Measurements from ENCODE around the gene KRT76. TPM values are rescaled to one million over a fixed set of nuclear protein-coding genes. Genes with fewer than 3 reads are reported as not detected.

The KRT76 gene
- total RNA-seq, 1 experiment from 2014 or later: 0.21 TPM

DNA sequence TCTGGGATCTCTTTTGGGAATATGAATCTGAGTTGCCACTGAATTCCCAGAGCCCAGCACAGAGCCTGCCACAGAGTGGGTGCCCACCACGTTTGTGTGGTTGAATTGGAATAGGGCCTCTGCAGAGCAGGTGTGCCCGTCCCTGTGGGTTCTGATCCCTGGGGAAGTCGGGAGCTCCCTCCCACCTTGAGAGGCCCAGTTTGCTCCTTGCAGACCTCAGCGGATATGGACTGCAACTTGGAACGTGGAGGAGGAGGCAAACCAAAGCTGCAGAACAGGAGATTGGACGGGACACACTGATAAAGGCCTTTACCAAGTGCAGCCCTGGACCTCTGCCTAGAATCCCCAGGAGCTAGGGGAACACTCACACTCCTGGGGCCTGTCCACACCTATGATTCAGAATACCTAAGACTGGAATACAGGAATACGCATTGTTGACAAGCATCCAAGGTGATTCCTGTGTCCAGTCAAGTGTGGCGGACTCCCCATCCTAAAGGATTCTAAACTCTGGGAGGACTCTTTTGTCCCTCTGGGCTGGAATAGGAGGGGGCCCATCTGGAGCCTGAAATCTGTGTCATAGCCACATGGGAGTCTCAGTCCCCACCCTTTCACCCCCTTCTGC is 2.4 kb downstream of the KRT76 start:
- H3K4me1 ChIP-seq (replicated peaks): no peaks in the 10 kb centered on the region
- peak in 1 of 2 experiments; percentile 78 for DNase-seq (ENCODE audit: low read depth in 1 of 2, low spot score in 2 of 2)
- H3K36me3 ChIP-seq: no peaks in the 10 kb centered on the region
- peaks cover 100% of the 10 kb centered on the region for H3K27me3 ChIP-seq (replicated peaks)
- H3K4me3 ChIP-seq: no peak overlapping the region
- H3K9me3 ChIP-seq (replicated peaks): peaks cover 38% of the 10 kb centered on the region
- no peak overlapping the region for H3K27ac ChIP-seq

DNA sequence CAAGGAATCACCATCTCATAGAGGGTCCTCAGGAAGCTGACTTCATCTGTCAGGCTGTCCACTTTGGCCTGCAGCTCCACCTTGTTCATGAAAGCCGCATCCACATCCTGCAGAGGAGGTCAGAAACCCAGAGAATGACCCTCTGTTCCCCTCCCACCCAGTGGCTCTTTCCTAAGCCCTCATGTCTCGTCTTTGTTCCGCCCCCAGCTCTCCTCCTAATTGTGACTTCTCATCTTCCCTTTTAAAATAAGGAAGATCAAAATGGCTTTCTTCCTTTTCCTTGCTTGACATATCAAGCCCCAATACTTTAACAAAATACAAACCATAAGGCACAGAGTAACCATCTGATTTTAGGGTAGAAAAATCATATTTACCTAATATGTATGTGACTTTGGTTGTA is 4.4 kb downstream of the KRT76 start:
- Histone ChIP-seq H3K27ac (no peak overlapping the region), H3K36me3 (no peaks in the 10 kb centered on the region), H3K9me3 (replicated peaks) (peaks cover 32% of the 10 kb centered on the region), H3K4me1 (replicated peaks) (no peaks in the 10 kb centered on the region), H3K27me3 (replicated peaks) (peaks cover 100% of the 10 kb centered on the region), H3K4me3 (no peak overlapping the region)
- DNase-seq (ENCODE audit: low read depth in 1 of 2, low spot score in 2 of 2): peak; percentile 80 to 87

DNA sequence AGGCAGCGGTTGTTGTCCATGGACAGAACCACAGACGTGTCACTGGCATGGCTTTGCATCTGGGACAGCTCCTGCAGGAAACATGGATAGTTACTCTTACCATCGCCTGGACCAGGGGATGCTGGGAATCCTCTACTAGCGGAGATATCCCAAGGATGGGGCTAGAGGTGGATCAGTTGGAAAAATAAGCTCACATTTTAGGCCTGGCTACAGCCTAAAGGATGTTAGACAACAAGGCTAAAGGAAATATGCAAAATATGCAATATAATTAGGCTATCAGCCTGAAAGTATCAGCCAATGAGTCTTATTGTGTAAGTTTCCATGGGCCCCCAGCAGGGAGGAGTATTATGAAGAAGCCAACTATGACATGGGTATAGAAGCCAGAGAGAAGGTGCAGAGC is 5.0 kb downstream of the KRT76 start:
- Histone ChIP-seq H3K4me3 (no peak overlapping the region), H3K36me3 (no peaks in the 10 kb centered on the region), H3K4me1 (replicated peaks) (no peaks in the 10 kb centered on the region), H3K27me3 (replicated peaks) (peaks cover 100% of the 10 kb centered on the region), H3K27ac (no peak overlapping the region), H3K9me3 (replicated peaks) (peaks cover 32% of the 10 kb centered on the region)
- DNase-seq (ENCODE audit: low read depth in 1 of 2, low spot score in 2 of 2): peak; percentile 80 to 84

DNA sequence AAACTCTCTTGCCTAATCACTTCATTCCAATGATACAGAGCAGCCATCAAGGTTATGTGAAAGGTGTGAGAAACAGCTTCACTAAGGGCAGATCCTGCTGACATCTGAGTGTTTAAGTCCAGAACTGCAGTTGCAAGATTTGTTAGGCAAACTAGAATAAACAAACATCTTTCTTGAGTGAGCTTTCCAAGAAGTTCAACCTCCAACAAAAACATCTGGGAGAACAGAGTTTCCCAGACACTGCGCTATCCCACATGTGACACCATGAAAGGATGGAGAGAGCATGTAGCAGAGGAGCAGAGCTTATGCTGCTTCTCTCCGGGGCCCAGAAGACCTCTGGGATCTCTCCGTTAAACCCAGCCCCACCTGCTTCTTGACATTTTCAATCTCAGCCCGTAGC is 5.6 kb downstream of the KRT76 start:
- no peaks in the 10 kb centered on the region for H3K36me3 ChIP-seq
- H3K4me1 ChIP-seq (replicated peaks): no peaks in the 10 kb centered on the region
- H3K27ac ChIP-seq: no peak overlapping the region
- no peak overlapping the region for H3K4me3 ChIP-seq
- DNase-seq (ENCODE audit: low read depth in 1 of 2, low spot score in 2 of 2): peak in 1 of 2 experiments; percentile 85
- H3K9me3 ChIP-seq (replicated peaks): peaks cover 32% of the 10 kb centered on the region
- H3K27me3 ChIP-seq (replicated peaks): peaks cover 98% of the 10 kb centered on the region

DNA sequence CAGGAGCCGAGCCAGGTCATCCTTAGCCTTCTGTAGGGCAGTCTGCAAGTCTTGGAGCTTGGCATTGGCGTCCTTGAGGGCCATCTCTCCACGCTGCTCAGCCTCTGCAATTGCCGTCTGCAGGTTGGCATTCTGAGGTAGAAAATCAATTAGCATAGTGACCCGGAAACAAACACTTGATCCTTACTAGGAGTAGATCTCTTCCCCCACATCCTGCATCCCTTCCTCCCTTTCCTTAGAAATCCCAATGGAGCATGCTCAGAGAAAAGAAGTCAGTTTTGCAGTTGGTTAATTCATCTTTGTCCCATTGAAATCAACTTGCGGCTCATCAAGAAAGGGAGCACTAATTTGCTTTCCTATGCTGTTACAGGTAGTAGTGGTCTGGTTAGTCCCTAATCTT is 6.1 kb downstream of the KRT76 start:
- Histone ChIP-seq H3K4me3 (no peak overlapping the region), H3K36me3 (no peaks in the 10 kb centered on the region), H3K9me3 (replicated peaks) (peaks cover 32% of the 10 kb centered on the region), H3K27ac (no peak overlapping the region), H3K4me1 (replicated peaks) (no peaks in the 10 kb centered on the region), H3K27me3 (replicated peaks) (peaks cover 98% of the 10 kb centered on the region)
- peak; percentile 76 to 85 for DNase-seq (ENCODE audit: low read depth in 1 of 2, low spot score in 2 of 2)

DNA sequence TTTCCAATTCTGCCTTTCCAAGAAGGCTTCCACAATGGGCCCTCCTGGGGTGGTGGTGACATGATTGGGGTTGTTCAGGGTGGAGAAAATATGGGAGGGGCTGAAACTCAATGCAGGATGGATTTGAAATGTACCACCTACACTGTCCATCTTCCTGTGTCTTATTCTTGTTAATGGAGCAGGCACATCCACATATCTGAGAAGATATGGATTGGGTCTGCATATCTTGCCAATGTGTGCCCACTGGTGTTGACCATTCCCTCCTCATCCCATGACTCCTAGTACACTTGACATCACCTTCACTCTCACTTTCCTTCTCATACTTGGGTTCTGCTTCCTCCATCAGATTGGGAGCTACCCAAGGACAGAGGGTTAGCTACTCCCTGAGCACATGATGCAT is 7.2 kb downstream of the KRT76 start:
- H3K4me3 ChIP-seq: no peak overlapping the region
- H3K27ac ChIP-seq: no peak overlapping the region
- H3K4me1 ChIP-seq (replicated peaks): no peaks in the 10 kb centered on the region
- DNase-seq (ENCODE audit: low read depth in 1 of 2, low spot score in 2 of 2): peak; percentile 77 to 86
- peaks cover 94% of the 10 kb centered on the region for H3K27me3 ChIP-seq (replicated peaks)
- H3K9me3 ChIP-seq (replicated peaks): peaks cover 27% of the 10 kb centered on the region
- H3K36me3 ChIP-seq: no peaks in the 10 kb centered on the region

DNA sequence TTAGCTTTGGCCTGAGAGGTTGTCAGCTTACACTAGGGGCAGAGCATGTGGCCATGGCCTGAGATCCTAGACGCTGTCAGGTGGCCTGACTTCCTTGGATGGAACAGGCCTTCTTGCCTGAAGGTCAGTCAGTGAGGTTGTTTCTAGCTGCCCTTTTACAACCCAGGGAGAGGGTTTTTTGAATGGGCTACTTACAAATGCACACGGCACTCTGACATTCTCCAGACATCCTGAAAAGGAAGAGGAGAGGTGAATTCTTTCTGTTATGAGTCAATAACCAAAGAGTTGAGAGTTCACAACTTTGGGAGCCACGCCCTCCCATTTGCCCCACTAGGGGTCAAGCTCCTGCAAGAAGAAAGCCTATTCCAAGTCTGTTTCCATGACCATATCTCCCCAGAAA is 7.8 kb downstream of the KRT76 start:
- no peak overlapping the region for H3K4me3 ChIP-seq
- no peaks in the 10 kb centered on the region for H3K36me3 ChIP-seq
- peak; percentile 79 to 90 for DNase-seq (ENCODE audit: low read depth in 1 of 2, low spot score in 2 of 2)
- no peak overlapping the region for H3K27ac ChIP-seq
- H3K9me3 ChIP-seq (replicated peaks): peaks cover 27% of the 10 kb centered on the region
- peaks cover 94% of the 10 kb centered on the region for H3K27me3 ChIP-seq (replicated peaks)
- no peaks in the 10 kb centered on the region for H3K4me1 ChIP-seq (replicated peaks)

DNA sequence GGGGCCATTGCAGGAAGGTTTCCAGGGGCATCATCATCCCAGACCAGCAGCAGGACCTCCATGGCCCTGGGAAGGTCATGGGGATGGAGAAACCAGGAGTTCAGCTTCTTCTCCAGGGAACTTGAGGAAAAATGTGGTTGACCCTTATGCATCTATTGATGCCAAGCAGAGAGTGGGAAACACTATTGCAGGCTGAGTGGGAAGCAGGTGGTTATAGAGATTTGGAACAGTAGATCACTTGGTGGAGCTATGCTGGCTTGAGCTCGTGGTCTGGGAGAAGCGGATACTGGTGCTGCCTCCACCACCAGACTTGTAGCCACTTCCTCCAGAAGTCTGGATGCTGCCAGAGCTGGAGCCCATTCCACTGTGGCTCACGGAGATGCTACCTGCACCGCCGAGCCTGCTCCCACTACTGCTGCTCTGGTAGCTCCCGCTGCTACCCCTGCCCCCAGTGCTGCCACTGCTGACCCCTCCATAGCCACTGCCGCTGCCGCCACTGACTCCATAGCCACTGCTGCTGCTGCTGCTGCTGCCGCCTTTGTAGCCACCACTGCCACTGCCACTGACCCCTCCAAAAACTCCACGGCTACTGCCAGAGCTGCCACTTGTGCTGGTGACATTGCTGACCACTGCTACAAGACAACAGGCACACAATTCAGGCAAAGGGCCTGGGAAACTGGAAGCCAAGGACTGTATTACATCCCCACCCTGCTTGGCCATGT is 8.5 kb downstream of the KRT76 start:
- peak; percentile 77 to 89 for DNase-seq (ENCODE audit: low read depth in 1 of 2, low spot score in 2 of 2)
- Histone ChIP-seq H3K4me1 (replicated peaks) (no peaks in the 10 kb centered on the region), H3K27ac (no peak overlapping the region), H3K36me3 (no peaks in the 10 kb centered on the region), H3K9me3 (replicated peaks) (peaks cover 33% of the 10 kb centered on the region), H3K27me3 (replicated peaks) (peaks cover 93% of the 10 kb centered on the region), H3K4me3 (no peak overlapping the region)

DNA sequence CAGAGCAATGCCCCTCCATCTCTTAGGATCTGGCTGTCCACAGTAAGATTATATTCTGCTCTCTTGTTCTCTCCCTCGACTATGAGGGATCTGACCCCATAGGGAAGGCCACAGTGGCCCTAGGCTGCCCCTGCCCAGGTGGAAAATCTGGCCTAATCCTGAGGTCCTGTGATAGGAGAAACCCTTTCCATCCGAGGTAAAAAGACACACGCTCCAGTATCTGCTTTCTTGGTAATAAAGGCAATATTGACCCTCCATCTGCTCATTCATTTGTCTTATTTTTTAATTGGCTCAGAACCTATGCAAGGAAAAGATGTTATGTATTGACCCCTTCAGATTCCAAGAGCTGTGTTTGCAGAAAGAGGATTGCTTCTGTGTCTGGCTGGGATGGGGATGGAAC is 9.7 kb downstream of the KRT76 start:
- DNase-seq (ENCODE audit: low read depth in 1 of 2, low spot score in 2 of 2): peak in 1 of 2 experiments; percentile 91
- Histone ChIP-seq H3K9me3 (replicated peaks) (peaks cover 39% of the 10 kb centered on the region), H3K36me3 (no peaks in the 10 kb centered on the region), H3K27me3 (replicated peaks) (peaks cover 86% of the 10 kb centered on the region), H3K27ac (no peak overlapping the region), H3K4me3 (no peak overlapping the region), H3K4me1 (replicated peaks) (no peaks in the 10 kb centered on the region)

DNA sequence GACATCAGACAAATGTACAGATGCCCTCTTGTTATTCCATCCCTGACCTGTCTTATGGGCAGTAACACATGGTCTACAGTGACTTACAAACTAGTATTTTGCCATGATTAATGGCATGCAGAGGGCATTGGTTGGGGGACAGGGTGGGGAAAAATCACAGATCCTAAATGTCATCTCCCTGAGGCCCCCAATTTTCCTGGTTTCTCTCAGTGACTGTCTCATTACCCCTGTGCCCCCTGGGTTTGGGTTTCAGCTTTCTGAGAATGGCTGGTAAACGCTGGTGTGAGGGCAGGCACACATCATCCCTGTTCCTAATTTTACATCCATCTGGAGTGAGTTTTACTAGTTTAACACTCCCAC is 10.1 kb downstream of the KRT76 start:
- no peak overlapping the region for H3K27ac ChIP-seq
- H3K36me3 ChIP-seq: no peaks in the 10 kb centered on the region
- peaks cover 84% of the 10 kb centered on the region for H3K27me3 ChIP-seq (replicated peaks)
- DNase-seq (ENCODE audit: low read depth in 1 of 2, low spot score in 2 of 2): peak in 1 of 2 experiments; percentile 91
- H3K9me3 ChIP-seq (replicated peaks): peaks cover 40% of the 10 kb centered on the region
- no peaks in the 10 kb centered on the region for H3K4me1 ChIP-seq (replicated peaks)
- no peak overlapping the region for H3K4me3 ChIP-seq

DNA sequence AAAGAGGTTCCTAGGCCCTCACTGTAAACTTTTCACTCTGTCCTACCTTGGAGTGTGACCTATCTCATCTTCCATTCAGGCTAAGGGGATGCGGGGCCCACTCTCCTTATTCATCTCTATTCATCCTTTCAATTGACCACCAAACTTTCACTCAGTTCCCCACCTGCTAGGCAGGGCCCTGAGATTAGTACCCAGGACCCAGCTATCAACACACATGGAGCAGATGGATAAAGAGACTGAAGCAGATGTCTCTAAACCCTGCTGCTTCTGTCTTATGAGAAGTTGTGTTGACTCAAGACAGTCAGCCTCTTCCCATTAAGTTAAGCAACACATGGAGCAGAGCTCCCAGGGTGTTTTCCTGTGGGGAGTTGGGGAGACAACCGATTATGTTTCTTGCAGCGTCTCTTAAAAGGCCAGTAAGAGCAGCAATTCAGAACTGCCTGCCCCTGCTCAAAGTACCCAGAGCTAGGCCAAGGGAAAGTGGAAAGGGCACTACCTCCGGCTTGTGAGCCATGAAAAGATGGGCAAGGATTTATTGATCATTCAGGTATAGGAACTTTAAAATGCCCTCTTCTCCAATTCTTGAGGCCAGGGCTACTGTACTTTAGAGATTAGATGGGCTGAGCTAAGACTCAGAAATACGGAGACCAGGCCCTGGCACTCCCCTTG is 10.7 kb downstream of the KRT76 start:
- no peak overlapping the region for H3K27ac ChIP-seq
- H3K4me1 ChIP-seq (replicated peaks): no peaks in the 10 kb centered on the region
- H3K36me3 ChIP-seq: no peaks in the 10 kb centered on the region
- peaks cover 40% of the 10 kb centered on the region for H3K9me3 ChIP-seq (replicated peaks)
- H3K27me3 ChIP-seq (replicated peaks): peaks cover 79% of the 10 kb centered on the region
- no peak overlapping the region for H3K4me3 ChIP-seq
- DNase-seq (ENCODE audit: low read depth in 1 of 2, low spot score in 2 of 2): peak; percentile 78 to 91

DNA sequence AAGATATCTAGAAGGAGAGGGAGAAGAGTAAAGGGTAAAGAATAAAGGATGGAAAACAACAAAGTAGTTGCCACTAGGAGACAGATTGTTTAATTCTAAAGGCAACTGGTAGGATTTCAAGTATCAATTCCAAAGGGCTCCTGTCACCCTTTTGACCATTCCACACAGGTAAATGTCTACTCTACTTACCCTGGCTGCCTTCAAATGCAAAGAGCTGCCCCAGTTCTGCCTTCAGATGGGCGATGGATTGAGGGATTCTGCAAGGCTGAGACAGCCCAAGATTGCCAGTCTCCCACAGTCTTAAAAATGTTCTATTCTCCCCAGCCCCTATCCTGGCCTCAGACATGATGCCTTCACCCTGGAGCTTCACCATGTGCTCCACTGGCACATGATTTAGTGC is 11.4 kb downstream of the KRT76 start:
- Histone ChIP-seq H3K36me3 (no peaks in the 10 kb centered on the region), H3K9me3 (replicated peaks) (peaks cover 38% of the 10 kb centered on the region), H3K27me3 (replicated peaks) (peaks cover 71% of the 10 kb centered on the region), H3K27ac (no peak overlapping the region), H3K4me3 (no peak overlapping the region), H3K4me1 (replicated peaks) (no peaks in the 10 kb centered on the region)
- DNase-seq (ENCODE audit: low read depth in 1 of 2, low spot score in 2 of 2): peak in 1 of 2 experiments; percentile 91

DNA sequence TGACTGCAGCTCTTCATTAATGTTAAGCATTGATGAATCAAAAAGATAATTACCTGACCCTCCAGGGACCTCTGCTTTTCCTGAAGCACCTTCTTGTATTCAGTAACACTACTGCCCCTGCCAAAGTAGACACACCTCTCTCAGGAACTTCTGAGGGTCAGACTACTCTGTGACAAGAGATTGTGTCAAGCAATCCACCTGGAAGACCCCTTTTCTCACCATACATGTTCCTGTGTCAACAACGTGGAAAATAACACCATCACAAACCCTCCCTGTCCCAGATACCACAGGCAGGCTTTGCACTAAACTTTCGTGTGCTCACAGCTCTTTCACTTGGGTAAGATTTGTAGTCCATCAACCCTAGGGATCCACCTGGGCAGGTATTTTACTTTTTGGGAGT is 13.2 kb downstream of the KRT76 start:
- H3K4me3 ChIP-seq: no peak overlapping the region
- peaks cover 46% of the 10 kb centered on the region for H3K9me3 ChIP-seq (replicated peaks)
- DNase-seq (ENCODE audit: low read depth in 1 of 2, low spot score in 2 of 2): peak; percentile 77 to 86
- peaks cover 54% of the 10 kb centered on the region for H3K27me3 ChIP-seq (replicated peaks)
- H3K4me1 ChIP-seq (replicated peaks): no peaks in the 10 kb centered on the region
- H3K36me3 ChIP-seq: no peaks in the 10 kb centered on the region
- H3K27ac ChIP-seq: no peak overlapping the region

DNA sequence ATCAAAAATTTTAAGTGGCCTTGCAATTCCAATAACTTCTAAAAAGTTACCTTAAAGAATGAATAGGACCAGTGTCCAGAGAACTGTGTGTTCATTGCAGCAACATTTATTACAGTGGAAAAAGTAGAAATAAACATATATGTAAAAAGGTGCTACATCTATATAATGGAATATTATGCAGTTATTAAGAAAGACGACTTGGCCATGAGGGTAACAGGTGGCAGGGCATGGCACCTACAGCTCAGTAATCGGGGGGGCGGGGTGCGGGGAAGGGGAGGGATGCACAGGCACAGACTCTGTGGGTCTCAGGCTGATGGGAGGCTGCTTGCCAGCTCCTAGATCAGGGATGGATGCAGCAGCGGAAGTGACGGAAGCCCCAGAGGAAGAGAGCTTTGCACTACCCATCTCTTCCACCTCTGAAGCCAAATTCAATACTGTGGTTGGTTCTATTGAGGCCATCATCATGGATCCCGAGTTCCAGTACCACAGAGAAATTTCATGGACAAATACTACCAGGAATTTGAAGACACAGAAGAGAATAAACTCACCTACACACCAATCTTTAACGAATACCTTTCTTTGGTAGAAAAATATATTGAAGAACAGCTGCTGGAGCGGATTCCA is 14.0 kb downstream of the KRT76 start:
- Histone ChIP-seq H3K4me1 (replicated peaks) (no peaks in the 10 kb centered on the region), H3K27me3 (replicated peaks) (peaks cover 50% of the 10 kb centered on the region), H3K27ac (no peak overlapping the region), H3K9me3 (replicated peaks) (peaks cover 54% of the 10 kb centered on the region), H3K36me3 (no peaks in the 10 kb centered on the region), H3K4me3 (no peak overlapping the region)
- peak in 1 of 2 experiments; percentile 91 for DNase-seq (ENCODE audit: low read depth in 1 of 2, low spot score in 2 of 2)

Measured in SJSA1 (cell line).